Testis (tissue), 3 donors: ENCODE data around the gene ERCC8. TPM values are rescaled to one million over a fixed set of nuclear protein-coding genes. Genes with fewer than 3 reads are reported as not detected.
A peak's percentile ranks its signal among the peaks of the same experiment; 100 is the strongest.

Experiments used
- DNase-seq: peaks from one replicate; pipeline ENCODE4 v3.0.0-alpha.2; 2019
- H3K27ac ChIP-seq, 2 donors: fragments of 200-600 bp; sonication (generic); one replicate each; pipeline ENCODE4 v1.5.1; 2019
- H3K27me3 ChIP-seq: fragments of 200-600 bp; sonication (generic); one replicate; pipeline ENCODE4 v1.5.1; 2019
- H3K36me3 ChIP-seq: fragments of 200-600 bp; sonication (generic); one replicate; pipeline ENCODE4 v1.5.1; 2017; ENCODE audit warnings: low read depth; ENCODE audit errors: missing control alignments
- H3K4me1 ChIP-seq: fragments of 200-600 bp; sonication (generic); one replicate; pipeline ENCODE4 v1.5.1; 2019
- H3K4me3 ChIP-seq, 2 donors: fragments of 200-600 bp; sonication (generic); one replicate each; pipeline ENCODE4 v1.5.1; 2017 to 2019
- H3K9me3 ChIP-seq: fragments of 200-600 bp; sonication (generic); one replicate; pipeline ENCODE4 v1.5.1; 2017
- POLR2A ChIP-seq: fragments of 450-650 bp; IDR thresholded peaks from one replicate; pipeline ENCODE4 v1.6.1; 2017; ENCODE audit warnings: antibody characterized with exemption, mild to moderate bottlenecking, moderate library complexity
- WGBS, 2 donors: methylation state at CpG; one replicate each; pipeline ENCODE4 v1.1.5; 2018; 5-methylcytosine and 5-hydroxymethylcytosine counted together
- intact Hi-C: fragments of 100-400 bp; cut with DNase I; formaldehyde crosslinking; loops from one replicate; pipeline ENCODE4 v1.15.1; 2023; ENCODE audit warnings: low total_unique reads
- polyA plus RNA-seq: library from polyadenylated mRNA; stranded (reverse); fragments of 350-450 nt; fragmentation: Illumina TruSeq; extraction: RNeasy Lipid Tissue Mini Kit (QIAGEN cat#74804); gene quantifications from one replicate; pipeline ENCODE4 v1.2.3, GENCODE V29; 2014; ENCODE audit warnings: low read depth, low replicate concordance; ENCODE audit not compliant: insufficient read depth
- total RNA-seq, 2 donors: library from RNA; depleted of rRNA; stranded (reverse); fragments of >200 nt; gene quantifications; one replicate each; pipeline ENCODE4 v1.2.3, GENCODE V29; 2016
- TF ChIP-seq, protein P1 (sequence below), 3 experiments: fragments of 450-650 bp in 2 of 3; fragments of 200-600 bp in 1 of 3; sonication (generic) in 1 of 3; IDR thresholded peaks; one replicate each; pipeline ENCODE4 v1.5.1; 2016 to 2019; ENCODE audit warnings: antibody characterized with exemption in 3 of 3, mild to moderate bottlenecking in 2 of 3, moderate library complexity in 1 of 3

Gene ERCC8
- total and polyA plus RNA-seq, 3 donors from 2014 or later = 16.0 to 18.5 (median 16.4) TPM

DNA sequence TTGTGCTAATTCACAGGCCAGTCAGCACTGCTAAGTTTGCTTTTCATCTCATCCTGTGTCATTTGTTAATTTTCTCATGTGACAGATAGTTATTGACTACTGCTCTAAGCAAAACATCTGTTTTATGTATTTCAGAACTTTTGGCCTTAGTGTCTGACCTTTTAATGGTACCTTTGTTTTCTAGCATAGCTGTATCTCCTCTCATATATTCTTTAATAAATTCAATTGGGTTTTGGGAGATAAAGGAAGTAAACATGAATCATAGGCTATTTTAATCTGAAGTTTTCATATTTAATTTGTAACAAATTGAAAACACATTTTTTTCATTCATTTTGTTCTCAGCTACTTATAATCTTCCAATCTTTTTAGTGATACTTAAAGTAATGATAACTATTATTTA is 13.2 kb upstream of the ERCC8 start:
- no peaks in the 10 kb centered on the region for H3K9me3 ChIP-seq
- TF ChIP-seq, protein P1, sequence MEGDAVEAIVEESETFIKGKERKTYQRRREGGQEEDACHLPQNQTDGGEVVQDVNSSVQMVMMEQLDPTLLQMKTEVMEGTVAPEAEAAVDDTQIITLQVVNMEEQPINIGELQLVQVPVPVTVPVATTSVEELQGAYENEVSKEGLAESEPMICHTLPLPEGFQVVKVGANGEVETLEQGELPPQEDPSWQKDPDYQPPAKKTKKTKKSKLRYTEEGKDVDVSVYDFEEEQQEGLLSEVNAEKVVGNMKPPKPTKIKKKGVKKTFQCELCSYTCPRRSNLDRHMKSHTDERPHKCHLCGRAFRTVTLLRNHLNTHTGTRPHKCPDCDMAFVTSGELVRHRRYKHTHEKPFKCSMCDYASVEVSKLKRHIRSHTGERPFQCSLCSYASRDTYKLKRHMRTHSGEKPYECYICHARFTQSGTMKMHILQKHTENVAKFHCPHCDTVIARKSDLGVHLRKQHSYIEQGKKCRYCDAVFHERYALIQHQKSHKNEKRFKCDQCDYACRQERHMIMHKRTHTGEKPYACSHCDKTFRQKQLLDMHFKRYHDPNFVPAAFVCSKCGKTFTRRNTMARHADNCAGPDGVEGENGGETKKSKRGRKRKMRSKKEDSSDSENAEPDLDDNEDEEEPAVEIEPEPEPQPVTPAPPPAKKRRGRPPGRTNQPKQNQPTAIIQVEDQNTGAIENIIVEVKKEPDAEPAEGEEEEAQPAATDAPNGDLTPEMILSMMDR (IDR thresholded peaks at IDR 0.05) = no peak
- no peak for TF ChIP-seq POLR2A
- H3K36me3 ChIP-seq = no peaks in the 10 kb centered on the region
- H3K27me3 ChIP-seq = no peaks in the 10 kb centered on the region
- no peaks in the 10 kb centered on the region for H3K4me1 ChIP-seq
- DNase-seq = no peak
- H3K27ac ChIP-seq = no peak overlapping the region
- H3K4me3 ChIP-seq = no peak overlapping the region
- intact Hi-C loops = no loop called here

DNA sequence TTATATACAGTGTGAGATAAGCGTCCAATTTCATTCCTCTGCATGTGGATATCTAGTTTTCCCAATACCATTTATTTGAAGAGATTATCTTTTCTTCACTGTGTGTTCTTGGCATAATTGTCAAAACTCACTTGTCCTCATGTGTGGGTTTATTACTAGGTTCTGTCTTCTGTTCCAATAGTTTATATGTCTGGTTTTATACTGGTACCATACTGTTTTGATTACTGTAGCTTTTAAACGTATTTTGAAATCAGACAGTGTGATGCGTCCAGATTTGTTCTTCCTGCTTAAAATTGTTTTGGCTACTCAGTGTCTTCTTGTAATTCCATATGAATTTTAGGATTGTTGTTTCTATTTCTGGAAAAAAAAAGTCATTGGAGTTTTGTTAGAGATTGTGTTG is 10.4 kb upstream of the ERCC8 start:
- Histone ChIP-seq H3K27ac (no peak overlapping the region), H3K9me3 (no peaks in the 10 kb centered on the region), H3K4me1 (no peaks in the 10 kb centered on the region), H3K4me3 (no peak overlapping the region), H3K36me3 (no peaks in the 10 kb centered on the region), H3K27me3 (no peaks in the 10 kb centered on the region)
- DNase-seq = no peak
- intact Hi-C loops = no loop called here
- TF ChIP-seq, protein P1 (IDR thresholded peaks at IDR 0.05) = no peak
- TF ChIP-seq POLR2A = no peak
- 94 to 96% methylated on average over 3 of the region's 3 CpGs for WGBS, 2 donors

DNA sequence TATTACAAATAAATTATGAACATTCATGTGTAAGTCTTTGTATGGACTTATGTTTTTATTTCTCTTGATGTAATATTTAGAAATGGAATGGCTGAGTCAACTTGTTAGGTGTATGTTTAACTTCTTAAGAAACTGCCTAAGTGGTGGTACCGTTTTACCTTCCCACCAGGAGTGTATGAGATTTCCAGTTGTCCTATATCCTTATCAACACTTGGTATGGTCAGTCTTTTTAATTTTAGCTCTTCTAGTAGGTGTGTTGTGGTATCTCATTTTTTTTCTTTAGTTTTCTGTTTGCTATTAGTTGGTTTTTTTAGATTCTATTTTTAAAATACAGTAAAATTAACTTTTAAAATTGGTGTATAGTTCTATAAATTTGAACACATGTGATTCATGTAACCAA is 3.9 kb upstream of the ERCC8 start:
- intact Hi-C loops = no loop called here
- 98 to 100% methylated on average over 1 of the region's 1 CpG for WGBS, 2 donors
- DNase-seq = no peak
- peaks cover 5% of the 10 kb centered on the region for H3K4me1 ChIP-seq
- H3K9me3 ChIP-seq = no peaks in the 10 kb centered on the region
- no peaks in the 10 kb centered on the region for H3K36me3 ChIP-seq
- no peak overlapping the region for H3K4me3 ChIP-seq
- H3K27ac ChIP-seq = no peak overlapping the region
- TF ChIP-seq, protein P1 (IDR thresholded peaks at IDR 0.05) = no peak
- TF ChIP-seq POLR2A = no peak
- no peaks in the 10 kb centered on the region for H3K27me3 ChIP-seq

DNA sequence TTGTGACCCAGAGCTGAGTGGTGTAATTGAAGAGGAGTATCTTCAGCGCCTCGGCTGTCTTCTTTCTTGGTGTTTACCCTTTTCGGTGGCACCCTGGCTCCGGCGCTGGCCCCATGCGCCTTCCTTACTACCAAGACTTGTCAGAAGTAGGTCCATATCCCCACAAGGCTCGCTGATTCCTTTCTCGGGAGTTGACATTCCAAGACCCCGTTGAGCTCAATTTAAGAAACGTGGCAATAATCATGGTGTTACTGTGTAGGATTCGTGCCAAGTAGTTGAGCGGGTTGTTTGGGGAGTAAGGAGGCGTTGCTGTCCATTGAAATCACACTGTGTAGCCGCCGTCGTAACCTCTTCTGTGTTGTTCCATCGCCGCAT is 930 bp upstream of the ERCC8 start:
- H3K36me3 ChIP-seq = no peaks in the 10 kb centered on the region

DNA sequence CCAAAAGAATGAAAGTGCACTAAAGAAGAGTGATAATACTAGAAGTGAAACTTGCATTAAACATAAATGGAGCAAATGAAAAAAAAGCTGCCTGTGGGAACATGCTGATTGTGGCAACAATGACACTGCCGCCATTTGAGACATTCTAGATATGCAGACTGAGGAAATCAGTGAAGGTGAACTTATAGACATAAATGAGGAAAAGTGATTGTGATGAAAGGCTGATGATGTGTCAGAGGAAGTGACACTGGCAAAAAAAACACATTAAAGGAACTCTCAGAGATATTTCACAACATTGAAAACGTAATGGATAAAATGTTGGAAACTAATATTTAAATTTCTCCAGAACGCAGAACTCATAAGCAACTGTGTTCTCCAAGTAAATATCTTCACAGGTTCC is 1.2 kb downstream of the ERCC8 start:
- no peak for DNase-seq
- H3K36me3 ChIP-seq = no peaks in the 10 kb centered on the region
- intact Hi-C loops = no loop called here
- H3K4me1 ChIP-seq = peaks cover 5% of the 10 kb centered on the region
- H3K27me3 ChIP-seq = no peaks in the 10 kb centered on the region
- TF ChIP-seq, protein P1 (IDR thresholded peaks at IDR 0.05) = no peak
- no peak for TF ChIP-seq POLR2A
- H3K9me3 ChIP-seq = no peaks in the 10 kb centered on the region
- H3K27ac ChIP-seq = no peak overlapping the region
- 52 to 65% methylated on average over 3 of the region's 3 CpGs for WGBS, 2 donors
- H3K4me3 ChIP-seq = no peak overlapping the region

More for the DNA sequence above, 930 bp upstream of the ERCC8 start:
- H3K9me3 ChIP-seq = no peaks in the 10 kb centered on the region
- peaks cover 5% of the 10 kb centered on the region for H3K4me1 ChIP-seq
- intact Hi-C loops = no loop called here
- TF ChIP-seq POLR2A = no peak
- TF ChIP-seq, protein P1 (IDR thresholded peaks at IDR 0.05) = no peak
- H3K27me3 ChIP-seq = no peaks in the 10 kb centered on the region
- peak overlapping the region; percentile 62 to 66 for H3K27ac ChIP-seq
- DNase-seq = peak; percentile 56
- H3K4me3 ChIP-seq = peak overlapping the region; percentile 78 to 79
- 0% methylated on average over 16 to 18 of the region's 18 CpGs for WGBS, 2 donors
